ENCODE results near the gene SHC3.

- TF ChIP-seq FOXP2 (optimal IDR thresholded peaks at IDR 0.05; ENCODE audit: borderline replicate concordance, extremely low read depth, extremely low read length, insufficient read depth) (no peak), TAF1 (IDR thresholded peaks at IDR 0.05; ENCODE audit: borderline replicate concordance, insufficient read depth, low read length) (no peak)
Measured at GRCh38 chr9:88997646-88998045, 181.0 kb downstream of the SHC3 start.
